Heart left ventricle (tissue), 13 donors: ENCODE measurements around the gene NFS1.
"Not testable (repeated sequence)": the region's sequence is repeated elsewhere in the genome, so short reads cannot be mapped to it uniquely, and the experiment has no call there.

Experiments
- POLR2A ChIP-seq, 2 donors: fragments of 450-650 bp; IDR thresholded peaks; one replicate each; pipeline ENCODE4 v1.6.1; 2017; ENCODE audit warnings: antibody characterized with exemption in 2 of 2, mild to moderate bottlenecking in 2 of 2, moderate library complexity in 2 of 2
- TF ChIP-seq, protein P1 (sequence below), 12 donors: fragments of 200-600 bp; sonication (generic) in 4 of 12; IDR thresholded peaks; one replicate each; pipeline versions ENCODE4 v1.5.0 to v1.8.0; 2018 to 2022; ENCODE audit warnings: antibody characterized with exemption in 12 of 12, mild to moderate bottlenecking in 5 of 12
- donor health status: ischemic (EF 13 %, LVEDD 7.1; RV severe dilation, severe dysfunction).
- donor health status: DM: no; HTN: yes; CAD: no.
- donor health status: DM: no; HTN: no; CAD: no.
- donor health status: ischemic (EF 25% LVEDD 6.9; RV normal size, moderate dysfunction).
- donor health status: ischemic (EF 25% LVEDD 5.7; RV mildly dilated, moderate dysfunction).
- donor health status: ischemic (EF 35%, LVEDD 5.7; RV mildly dilated, moderate dysfunction).
- donor health status: nonischemic (EF 11% LVEDD 7.7; RV severe dilation, severe dysfunction).
- donor health status: DM: yes; HTN: yes; CAD: no.
- donor health status: PGD.
- donor health status: ischemic (EF 29% LVEDD 5.4; RV normal size, mild dysfunction).
- donor health status: nonischemic (EF 23%, LVEDD 6.1; RV moderate dilation, normal function).

DNA sequence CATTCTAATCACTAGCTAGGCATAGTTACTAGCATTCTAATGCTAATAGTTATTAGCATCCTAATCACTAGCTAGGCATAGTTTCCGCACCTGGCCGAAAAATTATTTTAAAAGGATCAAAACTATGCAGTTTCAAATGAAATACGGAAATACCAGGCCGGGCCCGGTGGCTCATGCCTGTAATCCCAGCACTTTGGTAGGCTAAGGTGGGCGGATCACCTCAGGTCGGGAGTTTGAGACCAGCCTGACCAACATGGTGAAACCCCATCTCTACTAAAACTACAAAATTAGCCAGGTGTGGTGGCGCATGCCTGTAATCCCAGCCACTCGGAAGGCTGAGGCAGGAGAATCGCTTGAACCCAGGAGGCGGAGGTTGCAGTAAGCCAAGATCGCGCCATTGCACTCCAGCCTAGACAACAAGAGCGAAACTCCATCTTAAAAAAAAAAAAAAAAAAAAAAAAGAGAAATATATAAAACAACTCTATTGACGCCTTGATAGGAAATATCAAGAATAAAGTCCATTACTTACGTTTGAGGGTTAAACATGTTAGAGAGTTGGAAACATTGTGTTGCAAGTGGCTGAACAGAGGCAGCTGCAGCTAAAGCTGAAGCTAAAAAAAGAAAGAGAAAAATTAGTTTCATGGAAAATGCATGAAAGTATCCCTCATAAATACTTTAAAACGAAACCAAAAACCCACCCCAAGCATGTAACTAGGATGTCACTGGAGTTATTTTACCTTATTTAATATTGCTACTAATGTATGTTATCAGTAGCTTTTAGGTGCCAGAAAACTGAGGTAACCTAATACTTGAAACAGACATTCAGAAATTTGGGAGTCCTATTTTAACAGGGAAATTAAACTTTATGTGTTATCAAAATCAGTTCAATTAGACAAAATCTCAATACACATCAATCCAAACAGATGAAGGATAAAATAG is 7.7 kb upstream of the NFS1 start:
- TF ChIP-seq POLR2A (IDR thresholded peaks at IDR 0.05): not testable (repeated sequence)
- TF ChIP-seq, protein P1, sequence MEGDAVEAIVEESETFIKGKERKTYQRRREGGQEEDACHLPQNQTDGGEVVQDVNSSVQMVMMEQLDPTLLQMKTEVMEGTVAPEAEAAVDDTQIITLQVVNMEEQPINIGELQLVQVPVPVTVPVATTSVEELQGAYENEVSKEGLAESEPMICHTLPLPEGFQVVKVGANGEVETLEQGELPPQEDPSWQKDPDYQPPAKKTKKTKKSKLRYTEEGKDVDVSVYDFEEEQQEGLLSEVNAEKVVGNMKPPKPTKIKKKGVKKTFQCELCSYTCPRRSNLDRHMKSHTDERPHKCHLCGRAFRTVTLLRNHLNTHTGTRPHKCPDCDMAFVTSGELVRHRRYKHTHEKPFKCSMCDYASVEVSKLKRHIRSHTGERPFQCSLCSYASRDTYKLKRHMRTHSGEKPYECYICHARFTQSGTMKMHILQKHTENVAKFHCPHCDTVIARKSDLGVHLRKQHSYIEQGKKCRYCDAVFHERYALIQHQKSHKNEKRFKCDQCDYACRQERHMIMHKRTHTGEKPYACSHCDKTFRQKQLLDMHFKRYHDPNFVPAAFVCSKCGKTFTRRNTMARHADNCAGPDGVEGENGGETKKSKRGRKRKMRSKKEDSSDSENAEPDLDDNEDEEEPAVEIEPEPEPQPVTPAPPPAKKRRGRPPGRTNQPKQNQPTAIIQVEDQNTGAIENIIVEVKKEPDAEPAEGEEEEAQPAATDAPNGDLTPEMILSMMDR (IDR thresholded peaks at IDR 0.05): not testable (repeated sequence)
